ENCODE results near the gene CRACDL.

DNA sequence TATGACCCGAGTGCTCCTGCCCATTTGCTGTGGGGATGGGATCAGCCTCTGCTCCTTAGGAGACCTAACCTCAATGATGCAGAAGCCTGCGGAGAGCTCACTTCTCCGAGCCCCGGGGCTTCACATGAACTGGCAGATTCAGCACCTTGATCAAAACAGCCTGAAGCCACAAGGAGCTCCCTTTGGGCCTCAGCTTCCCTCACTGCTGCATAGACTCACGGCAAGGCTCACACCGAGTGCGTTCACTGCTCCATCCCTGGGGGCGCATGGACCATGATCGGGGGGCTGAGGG, 33.0 kb downstream of the CRACDL start:
- TF ChIP-seq, protein P1, sequence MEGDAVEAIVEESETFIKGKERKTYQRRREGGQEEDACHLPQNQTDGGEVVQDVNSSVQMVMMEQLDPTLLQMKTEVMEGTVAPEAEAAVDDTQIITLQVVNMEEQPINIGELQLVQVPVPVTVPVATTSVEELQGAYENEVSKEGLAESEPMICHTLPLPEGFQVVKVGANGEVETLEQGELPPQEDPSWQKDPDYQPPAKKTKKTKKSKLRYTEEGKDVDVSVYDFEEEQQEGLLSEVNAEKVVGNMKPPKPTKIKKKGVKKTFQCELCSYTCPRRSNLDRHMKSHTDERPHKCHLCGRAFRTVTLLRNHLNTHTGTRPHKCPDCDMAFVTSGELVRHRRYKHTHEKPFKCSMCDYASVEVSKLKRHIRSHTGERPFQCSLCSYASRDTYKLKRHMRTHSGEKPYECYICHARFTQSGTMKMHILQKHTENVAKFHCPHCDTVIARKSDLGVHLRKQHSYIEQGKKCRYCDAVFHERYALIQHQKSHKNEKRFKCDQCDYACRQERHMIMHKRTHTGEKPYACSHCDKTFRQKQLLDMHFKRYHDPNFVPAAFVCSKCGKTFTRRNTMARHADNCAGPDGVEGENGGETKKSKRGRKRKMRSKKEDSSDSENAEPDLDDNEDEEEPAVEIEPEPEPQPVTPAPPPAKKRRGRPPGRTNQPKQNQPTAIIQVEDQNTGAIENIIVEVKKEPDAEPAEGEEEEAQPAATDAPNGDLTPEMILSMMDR (IDR thresholded peaks at IDR 0.05; ENCODE audit: insufficient read depth, low read length, poor library complexity, severe bottlenecking) = no peak
- TF ChIP-seq EZH2phosphoT487 (conservative IDR thresholded peaks at IDR 0.05; ENCODE audit: low read length) = no peak
